Activated CD8-positive, alpha-beta memory T cell treated with anti-CD3 and anti-CD28 coated beads for 4 hours (primary cell): ENCODE results near the gene TMCC3.
"Not testable (repeated sequence)": the region's sequence is repeated elsewhere in the genome, so short reads cannot be mapped to it uniquely, and the experiment has no call there.

Experiments
- DNase-seq, 2 donors: peaks; one replicate each; pipeline ENCODE4 v3.0.0-alpha.2; 2020; ENCODE audit warnings: low read depth in 2 of 2

TMCC3 gene, protein sequence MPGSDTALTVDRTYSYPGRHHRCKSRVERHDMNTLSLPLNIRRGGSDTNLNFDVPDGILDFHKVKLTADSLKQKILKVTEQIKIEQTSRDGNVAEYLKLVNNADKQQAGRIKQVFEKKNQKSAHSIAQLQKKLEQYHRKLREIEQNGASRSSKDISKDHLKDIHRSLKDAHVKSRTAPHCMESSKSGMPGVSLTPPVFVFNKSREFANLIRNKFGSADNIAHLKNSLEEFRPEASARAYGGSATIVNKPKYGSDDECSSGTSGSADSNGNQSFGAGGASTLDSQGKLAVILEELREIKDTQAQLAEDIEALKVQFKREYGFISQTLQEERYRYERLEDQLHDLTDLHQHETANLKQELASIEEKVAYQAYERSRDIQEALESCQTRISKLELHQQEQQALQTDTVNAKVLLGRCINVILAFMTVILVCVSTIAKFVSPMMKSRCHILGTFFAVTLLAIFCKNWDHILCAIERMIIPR

GRCh38 chr12:94650143-94651056 lies at the start of gene TMCC3:
TSS of gene TMCC3 (minus strand) at chr12:94650557. CDS start at chr12:94650430, 127 bp downstream.
- no peak for DNase-seq

GRCh38 chr12:94699801-94700200 lies 49.4 kb upstream of the TMCC3 start:
- no peak for DNase-seq

DNA sequence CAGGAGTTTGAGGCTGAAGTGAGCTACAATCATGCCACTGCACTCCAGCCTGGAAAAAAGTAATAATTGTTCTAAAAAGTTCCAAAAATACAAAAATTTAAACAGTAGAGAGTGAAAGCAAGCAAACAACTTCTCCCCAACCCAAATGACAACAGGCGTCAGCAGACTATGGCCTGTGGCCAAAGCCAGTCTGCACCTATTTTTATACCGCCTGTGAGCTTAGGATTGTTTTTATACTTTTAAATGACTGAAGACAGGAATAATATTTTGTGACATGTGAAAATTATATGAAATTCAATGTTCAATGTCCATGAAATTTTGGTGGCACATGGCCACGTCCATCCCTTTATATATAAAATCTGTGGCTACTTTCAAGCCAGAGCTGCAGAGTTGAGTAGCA lies 48.2 kb upstream of the TMCC3 start:
- no peak for DNase-seq

DNA sequence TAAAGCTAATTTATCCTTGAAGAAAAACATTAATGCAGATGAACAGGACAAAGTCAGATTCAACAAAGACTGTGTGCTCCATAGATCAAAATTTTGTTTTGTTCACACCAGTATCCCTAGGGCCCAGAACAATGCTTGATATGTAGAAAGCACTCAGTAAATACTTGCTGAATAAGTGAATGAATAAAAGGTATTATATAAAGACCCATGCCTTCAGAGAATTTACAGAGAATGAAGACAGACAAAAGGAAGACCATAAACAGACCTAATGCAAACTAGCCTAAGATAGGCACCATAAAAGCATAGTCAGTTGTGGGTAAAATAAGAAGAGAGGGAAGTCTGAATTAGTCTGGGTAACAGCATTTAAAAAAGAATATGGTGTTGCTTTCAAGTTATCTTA lies 47.3 kb upstream of the TMCC3 start:
- no peak for DNase-seq

DNA sequence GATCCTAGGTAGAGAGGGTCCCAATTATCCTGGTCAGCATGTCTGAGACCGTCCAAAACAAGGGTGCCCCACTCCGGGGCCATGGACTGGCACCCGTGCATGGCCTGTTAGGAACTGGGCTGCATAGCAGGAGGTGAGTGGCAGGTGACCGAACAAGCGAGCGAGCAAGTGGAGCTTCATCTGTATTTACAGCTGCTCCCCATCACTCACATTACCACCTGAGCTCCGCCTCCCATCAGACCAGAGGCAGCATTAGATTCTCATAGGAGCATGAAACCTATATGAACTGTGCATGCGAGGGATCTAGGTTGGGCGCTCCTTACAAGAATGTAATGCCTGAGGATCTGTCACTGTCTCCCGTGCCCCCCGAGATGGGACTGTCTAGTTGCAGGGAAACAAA lies 44.4 kb upstream of the TMCC3 start:
- no peak for DNase-seq

GRCh38 chr12:94692826-94693225 lies 42.5 kb upstream of the TMCC3 start:
- not testable (repeated sequence) for DNase-seq

- DNase-seq = no peak
Measured at GRCh38 chr12:94690198-94690771, 39.9 kb upstream of the TMCC3 start.

DNA sequence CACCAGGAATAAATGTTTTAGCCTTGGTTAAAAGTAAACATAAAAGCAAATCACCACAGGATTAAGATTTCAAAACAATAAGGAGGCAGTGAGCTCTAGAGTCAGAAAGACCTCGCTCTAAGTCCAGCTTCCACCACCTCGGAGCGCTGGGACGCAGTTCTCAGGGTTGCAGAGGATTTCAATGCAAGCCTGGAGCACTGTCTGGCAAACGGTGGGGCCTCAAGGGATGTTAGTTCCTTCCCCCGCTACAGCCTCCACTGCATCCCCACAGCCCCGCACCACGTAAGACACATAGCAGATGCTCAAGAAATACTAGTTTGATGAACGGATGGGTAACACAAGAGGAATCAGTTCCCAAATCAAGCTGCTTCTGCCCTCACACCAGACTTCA lies 39.3 kb upstream of the TMCC3 start:
- no peak for DNase-seq

- no peak for DNase-seq
Measured at GRCh38 chr12:94689002-94689645, 38.8 kb upstream of the TMCC3 start.

GRCh38 chr12:94687891-94688290 lies 37.5 kb upstream of the TMCC3 start:
- no peak for DNase-seq

- DNase-seq = no peak
Measured at GRCh38 chr12:94686834-94687628, 36.7 kb upstream of the TMCC3 start.

- DNase-seq = no peak
Measured at GRCh38 chr12:94684416-94685142, 34.2 kb upstream of the TMCC3 start.

GRCh38 chr12:94679554-94680195 lies 29.3 kb upstream of the TMCC3 start:
- no peak for DNase-seq

GRCh38 chr12:94678849-94679248 lies 28.5 kb upstream of the TMCC3 start:
- DNase-seq = no peak

- DNase-seq = no peak
Measured at GRCh38 chr12:94678379-94678778, 28.0 kb upstream of the TMCC3 start.

- no peak for DNase-seq
Measured at GRCh38 chr12:94677778-94678177, 27.4 kb upstream of the TMCC3 start.

- DNase-seq = no peak
Measured at GRCh38 chr12:94676922-94677321, 26.6 kb upstream of the TMCC3 start.

- no peak for DNase-seq
Measured at GRCh38 chr12:94676031-94676641, 25.8 kb upstream of the TMCC3 start.

- no peak for DNase-seq
Measured at GRCh38 chr12:94674835-94675234, 24.5 kb upstream of the TMCC3 start.
